Measurements from ENCODE around the gene FOLR1. TPM values are rescaled to one million over a fixed set of nuclear protein-coding genes. Genes with fewer than 3 reads are reported as not detected.

Gene FOLR1
- total and polyA plus RNA-seq, 2 of the 4 experiments (the other 2 are of a cell fraction) = 0.24 TPM; not detected in 1

GRCh38 chr11:72239849-72240460 lies 48.0 kb downstream of the FOLR1 start:
- peak; percentile 32; the same call in 1 of the 2 replicates for TF ChIP-seq MXI1 (IDR thresholded peaks at IDR 0.05; ENCODE audit: borderline replicate concordance, low read depth, low read length)
- no peak for TF ChIP-seq RFX5 (IDR thresholded peaks at IDR 0.05; ENCODE audit: low read depth, low read length)
- TF ChIP-seq MAZ (IDR thresholded peaks at IDR 0.05; ENCODE audit: borderline replicate concordance, low read depth, low read length) = peak; percentile 26; the same call in 1 of the 2 replicates
- 0 out of 2 replicates have a peak, but pooled peaks have one; percentile 9 for TF ChIP-seq BHLHE40 (IDR thresholded peaks at IDR 0.05; ENCODE audit: low read depth, low read length)
- TF ChIP-seq, protein P1, sequence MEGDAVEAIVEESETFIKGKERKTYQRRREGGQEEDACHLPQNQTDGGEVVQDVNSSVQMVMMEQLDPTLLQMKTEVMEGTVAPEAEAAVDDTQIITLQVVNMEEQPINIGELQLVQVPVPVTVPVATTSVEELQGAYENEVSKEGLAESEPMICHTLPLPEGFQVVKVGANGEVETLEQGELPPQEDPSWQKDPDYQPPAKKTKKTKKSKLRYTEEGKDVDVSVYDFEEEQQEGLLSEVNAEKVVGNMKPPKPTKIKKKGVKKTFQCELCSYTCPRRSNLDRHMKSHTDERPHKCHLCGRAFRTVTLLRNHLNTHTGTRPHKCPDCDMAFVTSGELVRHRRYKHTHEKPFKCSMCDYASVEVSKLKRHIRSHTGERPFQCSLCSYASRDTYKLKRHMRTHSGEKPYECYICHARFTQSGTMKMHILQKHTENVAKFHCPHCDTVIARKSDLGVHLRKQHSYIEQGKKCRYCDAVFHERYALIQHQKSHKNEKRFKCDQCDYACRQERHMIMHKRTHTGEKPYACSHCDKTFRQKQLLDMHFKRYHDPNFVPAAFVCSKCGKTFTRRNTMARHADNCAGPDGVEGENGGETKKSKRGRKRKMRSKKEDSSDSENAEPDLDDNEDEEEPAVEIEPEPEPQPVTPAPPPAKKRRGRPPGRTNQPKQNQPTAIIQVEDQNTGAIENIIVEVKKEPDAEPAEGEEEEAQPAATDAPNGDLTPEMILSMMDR (conservative IDR thresholded peaks at IDR 0.05; ENCODE audit: low read depth, low read length) = 0 out of 2 replicates have a peak, but pooled peaks have one; percentile 12
- in situ Hi-C loops (cut with MboI; ENCODE audit: low sequenced_read_pairs) = loop anchor here (5.0 kb wide), 1 partner anchor 213 kb away; no protein-coding TSS in a partner anchor
- peaks cover 45% of the 10 kb centered on the region for H3K27me3 ChIP-seq (ENCODE audit: control insufficient read depth, insufficient read depth, low read length)
- H4K20me1 ChIP-seq (ENCODE audit: insufficient read depth, low read length) = peaks cover 37% of the 10 kb centered on the region
- peaks cover 29% of the 10 kb centered on the region for H3K36me3 ChIP-seq (ENCODE audit: control insufficient read depth, insufficient read depth, low read length)
- no peak overlapping the region for H3K56ac ChIP-seq (ENCODE audit: extremely low read depth, insufficient read depth, low read length)
- no peaks in the 10 kb centered on the region; a peak in 1 of 4 replicates for H3K79me1 ChIP-seq (ENCODE audit: low read depth in 1 of 2, low read length in 2 of 2)
- H3K9me1 ChIP-seq (ENCODE audit: insufficient read depth, low read length) = no peaks in the 10 kb centered on the region
- H2AK9ac ChIP-seq (replicated peaks; ENCODE audit: low read depth, low read length, poor library complexity) = no peak overlapping the region
- peak overlapping the region; percentile 69 for H3K23ac ChIP-seq (ENCODE audit: low read depth, low read length)
- POLR2A ChIA-PET (ENCODE audit: unreplicated experiment) = no interaction called here
- no peak overlapping the region for H4K5ac ChIP-seq (ENCODE audit: low read depth, low read length)
- H2BK5ac ChIP-seq (ENCODE audit: low read depth, low read length, poor library complexity, severe bottlenecking) = no peak overlapping the region
- H3K9me3 ChIP-seq (ENCODE audit: control insufficient read depth, insufficient read depth, low read length) = peaks cover 2% of the 10 kb centered on the region; the same call in 1 of the 2 replicates
- DNase-seq = no peak
- ATAC-seq (ENCODE audit: low read depth) = peak; percentile 41
- H3K4me3 ChIP-seq (ENCODE audit: insufficient read depth, low read depth, low read length) = no peak overlapping the region
- dilution Hi-C loops (cut with HindIII; ENCODE audit: low sequenced_read_pairs, unreplicated experiment) = no loop called here
- H2BK120ac ChIP-seq (ENCODE audit: low read depth, low read length) = no peak overlapping the region
- H2AFZ ChIP-seq (replicated peaks; ENCODE audit: low read length, poor library complexity) = peak overlapping the region; percentile 84
- H3K9ac ChIP-seq (ENCODE audit: low read depth, low read length) = no peak overlapping the region
- intact Hi-C loops (cut with micrococcal nuclease) = loop anchor here (2.0 kb wide), 2 partner anchors 113 to 191 kb away; no protein-coding TSS in a partner anchor
- WGBS, 2 experiments (ENCODE audit: extremely low coverage in 2 of 2, insufficient read length in 1 of 2) = 5% methylated on average over 52 of the region's 69 CpGs; no CpG with 5 or more reads in 1 of the 2 experiments
- no peak overlapping the region for H2BK20ac ChIP-seq (ENCODE audit: low read depth, low read length)
- CTCF ChIA-PET = no interaction called here
- H2BK15ac ChIP-seq (ENCODE audit: low read depth, low read length) = no peak overlapping the region
- H4K8ac ChIP-seq (ENCODE audit: low read depth in 2 of 2, low read length in 2 of 2) = no peak overlapping the region; a peak in 1 of 4 replicates
- H3K18ac ChIP-seq (ENCODE audit: low read depth, low read length) = no peak overlapping the region
- H3K4me1 ChIP-seq (ENCODE audit: control insufficient read depth, insufficient read depth, low read length) = peaks cover 2% of the 10 kb centered on the region; the same call in 1 of the 2 replicates
- BruUV-seq (replicated peaks) = no TSS peak
- no peak overlapping the region for H4K91ac ChIP-seq (ENCODE audit: insufficient read depth, low read depth, low read length)
- peak overlapping the region; percentile 37; the same call in 1 of the 2 replicates for H3K14ac ChIP-seq (replicated peaks; ENCODE audit: low read depth, low read length)
- H2AK5ac ChIP-seq (ENCODE audit: low read depth, low read length) = no peak overlapping the region
- H3K27ac ChIP-seq (ENCODE audit: insufficient read depth, low read length) = no peak overlapping the region
- peak overlapping the region; percentile 18 for H3K4me2 ChIP-seq (ENCODE audit: low read depth, low read length)
- no peak overlapping the region for H3K4ac ChIP-seq (ENCODE audit: low read depth, low read length)

Data from IMR-90 (cell line).